DOHH2 (cell line): ENCODE data around the gene TCP10L.

Experiments
- H3F3A ChIP-seq: fragments of 200-600 bp; sonication (generic), shearing (Covaris generic); 2 replicates; pipeline ENCODE4 v1.6.0; 2016; ENCODE audit warnings: antibody characterized with exemption, mild to moderate bottlenecking; ENCODE audit not compliant: control insufficient read depth, insufficient read depth
- H3K27ac ChIP-seq: fragments of 200-600 bp; sonication (generic); 2 replicates; pipeline ENCODE4 v1.5.1; 2014; ENCODE audit warnings: low read depth, mild to moderate bottlenecking, low read length, moderate library complexity
- H3K27me3 ChIP-seq: fragments of 200-600 bp; sonication (generic); 2 replicates; pipeline ENCODE4 v1.6.1; 2014; ENCODE audit warnings: mild to moderate bottlenecking, low read length, mixed read lengths; ENCODE audit not compliant: control insufficient read depth
- H3K36me3 ChIP-seq: fragments of 200-600 bp; sonication (generic); 2 replicates; pipeline ENCODE4 v1.6.1; 2014; ENCODE audit warnings: mild to moderate bottlenecking, low read length, moderate library complexity, mixed read lengths; ENCODE audit not compliant: control insufficient read depth
- H3K4me1 ChIP-seq: fragments of 200-600 bp; sonication (generic); 2 replicates; pipeline ENCODE4 v1.6.1; 2014; ENCODE audit warnings: mild to moderate bottlenecking, low read length, mixed read lengths; ENCODE audit not compliant: control insufficient read depth
- H3K4me2 ChIP-seq: fragments of 200-600 bp; sonication (generic); 2 replicates; pipeline ENCODE4 v1.6.0; 2014; ENCODE audit warnings: mild to moderate bottlenecking, low read length, moderate library complexity
- H3K4me3 ChIP-seq: fragments of 200-600 bp; sonication (generic); 2 replicates; pipeline ENCODE4 v1.5.1; 2014; ENCODE audit warnings: mild to moderate bottlenecking, low read length, mixed read lengths
- H3K79me2 ChIP-seq: fragments of 200-600 bp; sonication (generic); 2 replicates; pipeline ENCODE4 v1.6.1; 2014; ENCODE audit warnings: mild to moderate bottlenecking, low read length, mixed read lengths; ENCODE audit not compliant: control insufficient read depth
- H3K9me2 ChIP-seq: fragments of 200-600 bp; sonication (generic); replicated peaks from 2 replicates; pipeline ENCODE4 v1.6.1; 2014; ENCODE audit warnings: mild to moderate bottlenecking, low read length, mixed read lengths; ENCODE audit not compliant: control insufficient read depth
- H3K9me3 ChIP-seq: fragments of 200-600 bp; sonication (generic); 2 replicates; pipeline ENCODE4 v1.6.1; 2014; ENCODE audit warnings: antibody characterized with exemption, low read length, mixed read lengths; ENCODE audit not compliant: control insufficient read depth, insufficient read depth
- H4K20me1 ChIP-seq: fragments of 200-600 bp; sonication (generic); 2 replicates; pipeline ENCODE4 v1.6.0; 2014; ENCODE audit warnings: low read depth, mild to moderate bottlenecking, antibody characterized with exemption, low read length, moderate library complexity; ENCODE audit not compliant: control insufficient read depth, insufficient read depth
- CTCF ChIP-seq: fragments of 200-600 bp; sonication (generic); IDR thresholded peaks from one replicate; pipeline ENCODE4 v1.5.1; 2014; ENCODE audit warnings: antibody characterized with exemption, mild to moderate bottlenecking, low read depth, low read length; ENCODE audit not compliant: poor library complexity, severe bottlenecking
- EZH2phosphoT487 ChIP-seq: fragments of 200-600 bp; sonication (generic); IDR thresholded peaks from 2 replicates; pipeline ENCODE4 v1.6.1; 2017; ENCODE audit warnings: borderline replicate concordance, mild to moderate bottlenecking, antibody characterized with exemption, low read length, moderate library complexity, mixed read lengths

The TCP10L gene

DNA sequence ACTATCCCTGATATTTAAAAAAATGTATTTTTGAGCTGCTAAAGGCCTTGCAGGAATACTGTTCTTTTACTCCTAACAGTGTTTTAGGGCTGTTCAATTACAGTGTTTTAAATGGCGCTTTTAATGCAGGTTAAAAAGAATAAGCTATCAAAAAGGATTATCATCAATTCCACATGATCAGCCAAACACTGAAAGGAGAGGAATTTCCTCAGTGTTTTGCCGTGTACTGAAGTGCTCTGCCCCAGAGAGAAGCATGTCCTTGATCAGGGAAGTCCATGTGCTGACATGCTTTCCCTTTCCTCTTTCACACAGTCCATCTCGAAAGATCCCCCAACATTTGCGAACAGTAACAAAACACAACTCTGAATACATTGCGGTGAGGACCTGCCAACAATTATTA lies 23.5 kb upstream of the TCP10L start:
- peaks cover 68% of the 10 kb centered on the region for H3K36me3 ChIP-seq
- H4K20me1 ChIP-seq, result no peaks in the 10 kb centered on the region
- H3K4me3 ChIP-seq, result no peak overlapping the region
- H3K4me1 ChIP-seq, result peaks cover 16% of the 10 kb centered on the region
- H3K9me3 ChIP-seq, result no peaks in the 10 kb centered on the region
- H3K79me2 ChIP-seq, result peaks cover 28% of the 10 kb centered on the region
- H3K4me2 ChIP-seq, result no peak overlapping the region
- H3K9me2 ChIP-seq, result no peaks in the 10 kb centered on the region
- H3K27ac ChIP-seq, result no peak overlapping the region
- no peaks in the 10 kb centered on the region for H3K27me3 ChIP-seq
- TF ChIP-seq EZH2phosphoT487 (no peak), CTCF (no peak)
- H3F3A ChIP-seq, result peaks cover 3% of the 10 kb centered on the region

GRCh38 chr21:32605469-32605868 lies 20.1 kb upstream of the TCP10L start:
- Histone ChIP-seq H4K20me1 (no peaks in the 10 kb centered on the region), H3K9me3 (no peaks in the 10 kb centered on the region), H3K36me3 (peaks cover 87% of the 10 kb centered on the region), H3K27me3 (no peaks in the 10 kb centered on the region), H3K9me2 (no peaks in the 10 kb centered on the region), H3F3A (no peaks in the 10 kb centered on the region), H3K4me3 (no peak overlapping the region), H3K4me2 (no peak overlapping the region), H3K79me2 (peaks cover 13% of the 10 kb centered on the region), H3K27ac (no peak overlapping the region), H3K4me1 (peaks cover 3% of the 10 kb centered on the region; the same call in 1 of the 2 replicates)
- no peak for TF ChIP-seq CTCF
- TF ChIP-seq EZH2phosphoT487, result no peak

GRCh38 chr21:32604464-32604863 lies 19.1 kb upstream of the TCP10L start:
- no peaks in the 10 kb centered on the region for H3K9me2 ChIP-seq
- no peak overlapping the region for H3K4me2 ChIP-seq
- H3K4me3 ChIP-seq, result no peak overlapping the region
- H3K79me2 ChIP-seq, result 0 out of 2 replicates have a peak, but pooled peaks cover 4% of the 10 kb centered on the region
- no peaks in the 10 kb centered on the region for H4K20me1 ChIP-seq
- TF ChIP-seq CTCF (no peak), EZH2phosphoT487 (no peak)
- no peak overlapping the region for H3K27ac ChIP-seq
- H3F3A ChIP-seq, result no peaks in the 10 kb centered on the region
- no peaks in the 10 kb centered on the region for H3K27me3 ChIP-seq
- no peaks in the 10 kb centered on the region for H3K4me1 ChIP-seq
- H3K9me3 ChIP-seq, result no peaks in the 10 kb centered on the region
- peaks cover 87% of the 10 kb centered on the region for H3K36me3 ChIP-seq

- Histone ChIP-seq H3K36me3 (peaks cover 85% of the 10 kb centered on the region), H3K79me2 (no peaks in the 10 kb centered on the region), H4K20me1 (no peaks in the 10 kb centered on the region), H3F3A (no peaks in the 10 kb centered on the region), H3K4me3 (no peak overlapping the region), H3K9me2 (no peaks in the 10 kb centered on the region), H3K9me3 (no peaks in the 10 kb centered on the region), H3K4me2 (no peak overlapping the region), H3K4me1 (no peaks in the 10 kb centered on the region), H3K27ac (no peak overlapping the region), H3K27me3 (no peaks in the 10 kb centered on the region)
- TF ChIP-seq EZH2phosphoT487, result no peak
- no peak for TF ChIP-seq CTCF
Measured at GRCh38 chr21:32603131-32603530, 17.8 kb upstream of the TCP10L start.
